GM12878 (cell line): Measurements from ENCODE around the gene PTPRD.

Experiments
- CREM ChIP-seq: IDR thresholded peaks from 2 replicates; pipeline ENCODE4 v1.6.1; 2014; ENCODE audit warnings: antibody characterized with exemption, low read depth
- HDAC6 ChIP-seq: fragments of 200-600 bp; sonication (generic); IDR thresholded peaks from one replicate; pipeline ENCODE4 v1.8.0; 2017; ENCODE audit warnings: antibody characterized with exemption; ENCODE audit not compliant: unreplicated experiment
- JUNB ChIP-seq: IDR thresholded peaks from 2 replicates; pipeline ENCODE4 v1.6.1; 2016; ENCODE audit warnings: antibody characterized with exemption, mild to moderate bottlenecking
- NFYA ChIP-seq: IDR thresholded peaks from 2 replicates; pipeline ENCODE4 v1.6.1; 2011; ENCODE audit warnings: low read depth, mild to moderate bottlenecking, low read length, improper control_type of control experiment, borderline replicate concordance
- NR2C2 ChIP-seq: IDR thresholded peaks from 2 replicates; pipeline ENCODE4 v1.6.1; 2011; ENCODE audit warnings: borderline replicate concordance, low read depth; ENCODE audit not compliant: control insufficient read depth, insufficient read length
- PAX8 ChIP-seq: fragments of 450-650 bp; IDR thresholded peaks from 2 replicates; pipeline ENCODE4 v1.6.1; 2017; ENCODE audit warnings: mild to moderate bottlenecking, moderate library complexity
- POLR2A ChIP-seq: IDR thresholded peaks from 2 replicates; pipeline ENCODE4 v1.6.1; 2011; ENCODE audit warnings: low read depth, mild to moderate bottlenecking, low read length
- POU2F2 ChIP-seq: IDR thresholded peaks from 3 replicates; pipeline ENCODE4 v1.6.1; 2011; ENCODE audit warnings: low read depth, mild to moderate bottlenecking, low read length, borderline replicate concordance
- RAD21 ChIP-seq: IDR thresholded peaks from 2 replicates; pipeline ENCODE4 v1.6.1; 2011; ENCODE audit warnings: mild to moderate bottlenecking, low read depth, low read length, moderate library complexity; ENCODE audit not compliant: insufficient read depth
- RCOR1 ChIP-seq: conservative IDR thresholded peaks from 2 replicates; pipeline ENCODE4 v1.6.1; 2012; ENCODE audit warnings: low read depth, low read length, improper control_type of control experiment
- TF ChIP-seq, protein P1 (sequence below), 3 experiments: IDR thresholded peaks in 2 of 3; conservative IDR thresholded peaks in 1 of 3; 2 replicates each; pipeline ENCODE4 v1.5.1; 2011; ENCODE audit warnings: low read depth in 3 of 3, low read length in 3 of 3, mild to moderate bottlenecking in 3 of 3, control low read depth in 2 of 3, moderate library complexity in 2 of 3, inconsistent platforms in 1 of 3, mixed read lengths in 1 of 3; ENCODE audit not compliant: control insufficient read depth in 2 of 3, insufficient read depth in 1 of 3; ENCODE audit errors: extremely low read depth in 1 of 3

DNA sequence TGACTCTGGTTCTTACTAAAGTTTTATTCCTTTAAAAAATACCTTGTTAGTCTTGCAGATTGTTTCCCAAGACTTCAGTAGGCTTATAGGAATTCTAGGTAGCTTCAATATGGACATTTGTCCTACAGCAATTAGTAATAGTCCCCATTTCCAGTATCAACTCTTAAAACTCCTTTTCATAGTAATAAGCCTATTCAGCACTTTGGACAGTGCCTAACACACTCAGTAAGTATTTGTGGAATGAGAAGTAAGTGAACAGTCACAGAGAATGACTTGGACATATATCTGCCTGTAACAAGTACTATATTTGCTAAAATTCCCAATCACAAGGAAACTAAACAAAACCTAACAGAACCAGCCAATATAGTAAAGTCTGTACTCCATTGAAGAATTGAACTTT, 1521.4 kb downstream of the PTPRD start:
- TF ChIP-seq, protein P1, sequence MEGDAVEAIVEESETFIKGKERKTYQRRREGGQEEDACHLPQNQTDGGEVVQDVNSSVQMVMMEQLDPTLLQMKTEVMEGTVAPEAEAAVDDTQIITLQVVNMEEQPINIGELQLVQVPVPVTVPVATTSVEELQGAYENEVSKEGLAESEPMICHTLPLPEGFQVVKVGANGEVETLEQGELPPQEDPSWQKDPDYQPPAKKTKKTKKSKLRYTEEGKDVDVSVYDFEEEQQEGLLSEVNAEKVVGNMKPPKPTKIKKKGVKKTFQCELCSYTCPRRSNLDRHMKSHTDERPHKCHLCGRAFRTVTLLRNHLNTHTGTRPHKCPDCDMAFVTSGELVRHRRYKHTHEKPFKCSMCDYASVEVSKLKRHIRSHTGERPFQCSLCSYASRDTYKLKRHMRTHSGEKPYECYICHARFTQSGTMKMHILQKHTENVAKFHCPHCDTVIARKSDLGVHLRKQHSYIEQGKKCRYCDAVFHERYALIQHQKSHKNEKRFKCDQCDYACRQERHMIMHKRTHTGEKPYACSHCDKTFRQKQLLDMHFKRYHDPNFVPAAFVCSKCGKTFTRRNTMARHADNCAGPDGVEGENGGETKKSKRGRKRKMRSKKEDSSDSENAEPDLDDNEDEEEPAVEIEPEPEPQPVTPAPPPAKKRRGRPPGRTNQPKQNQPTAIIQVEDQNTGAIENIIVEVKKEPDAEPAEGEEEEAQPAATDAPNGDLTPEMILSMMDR (IDR thresholded peaks at IDR 0.05 in 2 of 3, conservative IDR thresholded peaks at IDR 0.05 in 1 of 3; ENCODE audit: control insufficient read depth in 2 of 3, extremely low read depth in 1 of 3, insufficient read depth in 1 of 3, low read depth in 3 of 3, low read length in 3 of 3) = no peak
- no peak for TF ChIP-seq NR2C2
- TF ChIP-seq NFYA = no peak
- no peak for TF ChIP-seq RCOR1
- no peak for TF ChIP-seq CREM
- TF ChIP-seq JUNB = no peak
- no peak for TF ChIP-seq RAD21
- no peak for TF ChIP-seq POU2F2
- TF ChIP-seq PAX8 = no peak
- TF ChIP-seq HDAC6 = no peak
- TF ChIP-seq POLR2A = no peak
